GM12873 (cell line): Measurements from ENCODE around the gene TAS1R3.

Experiments used
- CTCF ChIP-seq: IDR thresholded peaks from 2 replicates; pipeline ENCODE4 v1.5.1; 2012; ENCODE audit warnings: low read depth, mild to moderate bottlenecking, moderate library complexity, low read length, control low read depth; ENCODE audit not compliant: insufficient read depth; ENCODE audit errors: missing control alignments

The TAS1R3 gene

GRCh38 chr1:1377540-1378205 is 46.6 kb downstream of the TAS1R3 start:
- TF ChIP-seq CTCF: no peak

GRCh38 chr1:1380860-1381259 is 49.8 kb downstream of the TAS1R3 start:
- TF ChIP-seq CTCF: no peak

- TF ChIP-seq CTCF: no peak
These were observed 50.2 kb downstream of the TAS1R3 start for GRCh38 chr1:1381294-1381693.
